ENCODE data around the gene CCHCR1.
A peak's percentile ranks its signal among the peaks of the same experiment; 100 is the strongest.

Gene CCHCR1

DNA sequence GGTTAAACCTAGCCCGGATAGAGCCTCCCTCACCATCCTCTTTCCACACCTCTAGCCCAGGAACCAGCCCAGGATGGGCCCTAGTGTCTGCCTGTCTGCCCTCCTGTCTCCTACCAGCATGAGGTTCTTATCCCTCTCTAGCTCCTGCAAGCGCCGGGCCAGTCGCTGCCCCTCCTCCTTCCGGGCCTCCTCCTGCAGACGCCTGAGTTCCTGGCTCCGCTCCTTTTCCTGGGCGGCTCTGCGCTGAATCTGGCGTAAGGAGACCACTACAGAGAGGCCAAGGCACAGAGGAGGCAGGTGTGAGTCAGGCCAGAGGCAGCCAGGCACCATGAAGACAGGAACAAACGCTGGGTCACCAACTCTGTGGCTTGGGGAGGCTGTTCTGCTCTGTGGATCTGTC, 14.5 kb downstream of the CCHCR1 start:
- DNase-seq = peak; percentile 42
- Histone ChIP-seq H3K36me3 (replicated peaks) (no peaks in the 10 kb centered on the region), H3K27me3 (replicated peaks) (no peaks in the 10 kb centered on the region), H3K27ac (no peak overlapping the region), H3K4me3 (ENCODE audit: low read depth, low read length) (no peak overlapping the region)
- TF ChIP-seq, protein P1, sequence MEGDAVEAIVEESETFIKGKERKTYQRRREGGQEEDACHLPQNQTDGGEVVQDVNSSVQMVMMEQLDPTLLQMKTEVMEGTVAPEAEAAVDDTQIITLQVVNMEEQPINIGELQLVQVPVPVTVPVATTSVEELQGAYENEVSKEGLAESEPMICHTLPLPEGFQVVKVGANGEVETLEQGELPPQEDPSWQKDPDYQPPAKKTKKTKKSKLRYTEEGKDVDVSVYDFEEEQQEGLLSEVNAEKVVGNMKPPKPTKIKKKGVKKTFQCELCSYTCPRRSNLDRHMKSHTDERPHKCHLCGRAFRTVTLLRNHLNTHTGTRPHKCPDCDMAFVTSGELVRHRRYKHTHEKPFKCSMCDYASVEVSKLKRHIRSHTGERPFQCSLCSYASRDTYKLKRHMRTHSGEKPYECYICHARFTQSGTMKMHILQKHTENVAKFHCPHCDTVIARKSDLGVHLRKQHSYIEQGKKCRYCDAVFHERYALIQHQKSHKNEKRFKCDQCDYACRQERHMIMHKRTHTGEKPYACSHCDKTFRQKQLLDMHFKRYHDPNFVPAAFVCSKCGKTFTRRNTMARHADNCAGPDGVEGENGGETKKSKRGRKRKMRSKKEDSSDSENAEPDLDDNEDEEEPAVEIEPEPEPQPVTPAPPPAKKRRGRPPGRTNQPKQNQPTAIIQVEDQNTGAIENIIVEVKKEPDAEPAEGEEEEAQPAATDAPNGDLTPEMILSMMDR (IDR thresholded peaks at IDR 0.05; ENCODE audit: low read depth, low read length, missing control alignments) = no peak
- in situ Hi-C loops (cut with HindIII; ENCODE audit: low pct_ligation_motif_present, low sequenced_read_pairs) = no loop called here

DNA sequence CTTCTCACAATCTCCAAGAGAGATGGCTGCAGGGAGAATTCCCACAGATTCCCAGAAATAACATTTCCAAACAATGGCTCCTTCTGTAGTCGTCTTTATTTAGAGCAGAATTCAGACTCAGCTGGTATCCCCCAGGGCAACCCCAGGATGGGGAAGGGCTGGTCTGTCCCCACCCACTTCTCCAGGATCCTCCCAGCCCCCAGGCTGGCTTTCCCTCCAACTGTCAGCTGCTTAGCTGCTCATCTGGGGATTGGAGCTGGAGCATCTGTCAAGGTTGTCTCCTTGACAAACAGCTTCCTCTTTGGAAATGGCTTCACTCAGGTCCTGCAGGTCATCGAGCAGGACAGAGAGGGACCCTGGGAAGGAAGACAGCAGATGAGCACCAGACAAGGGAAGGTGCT, 15.2 kb downstream of the CCHCR1 start:
- TF ChIP-seq, protein P1 (IDR thresholded peaks at IDR 0.05; ENCODE audit: low read depth, low read length, missing control alignments) = no peak
- Histone ChIP-seq H3K27me3 (replicated peaks) (no peaks in the 10 kb centered on the region), H3K27ac (no peak overlapping the region), H3K4me3 (ENCODE audit: low read depth, low read length) (no peak overlapping the region), H3K36me3 (replicated peaks) (no peaks in the 10 kb centered on the region)
- in situ Hi-C loops (cut with HindIII; ENCODE audit: low pct_ligation_motif_present, low sequenced_read_pairs) = no loop called here
- no peak for DNase-seq

DNA sequence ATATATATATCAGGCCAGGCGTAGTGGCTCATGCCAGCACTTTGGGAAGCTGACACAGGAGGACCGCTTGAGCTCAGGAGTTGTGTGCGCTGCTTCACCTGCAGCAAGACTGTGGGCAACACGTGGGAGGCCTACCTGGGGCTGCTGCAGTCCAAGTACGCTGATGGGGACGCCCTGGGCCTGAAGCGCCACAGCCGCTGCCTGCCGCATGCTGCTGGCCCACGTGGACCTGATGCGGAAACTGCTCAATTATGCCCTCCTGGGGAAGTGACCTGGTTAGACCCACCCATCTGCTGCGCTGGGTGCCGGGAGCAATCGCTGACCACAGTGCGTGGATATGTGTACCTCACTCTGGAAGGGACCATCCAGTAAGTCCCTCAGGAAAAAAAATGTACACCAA, 17.0 kb downstream of the CCHCR1 start:
- no peak for DNase-seq
- TF ChIP-seq, protein P1 (IDR thresholded peaks at IDR 0.05; ENCODE audit: low read depth, low read length, missing control alignments) = no peak
- Histone ChIP-seq H3K27me3 (replicated peaks) (no peaks in the 10 kb centered on the region), H3K4me3 (ENCODE audit: low read depth, low read length) (no peak overlapping the region), H3K27ac (no peak overlapping the region), H3K36me3 (replicated peaks) (no peaks in the 10 kb centered on the region)
- in situ Hi-C loops (cut with HindIII; ENCODE audit: low pct_ligation_motif_present, low sequenced_read_pairs) = no loop called here

DNA sequence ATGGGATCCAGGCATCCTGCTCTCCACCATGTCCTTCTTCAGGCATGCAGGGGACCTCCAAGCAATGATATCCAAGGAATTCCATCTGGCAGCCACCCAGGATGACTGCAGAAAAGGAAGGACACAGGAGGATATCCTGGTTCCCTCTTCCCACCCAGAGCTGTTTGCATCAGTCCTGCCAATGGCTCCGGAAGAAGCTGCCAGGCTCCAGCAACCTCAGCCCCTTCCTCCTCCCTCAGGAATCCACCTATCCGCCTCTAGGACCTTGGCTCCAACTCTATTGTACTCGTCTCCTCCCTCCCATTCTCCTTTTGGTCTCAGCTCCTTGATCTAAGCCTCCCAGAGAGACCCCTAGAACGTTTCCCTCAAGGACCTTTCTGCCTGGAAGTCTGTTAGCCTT, 18.0 kb downstream of the CCHCR1 start:
- Histone ChIP-seq H3K27me3 (replicated peaks) (no peaks in the 10 kb centered on the region), H3K36me3 (replicated peaks) (no peaks in the 10 kb centered on the region), H3K4me3 (ENCODE audit: low read depth, low read length) (no peak overlapping the region), H3K27ac (no peak overlapping the region)
- DNase-seq = no peak
- in situ Hi-C loops (cut with HindIII; ENCODE audit: low pct_ligation_motif_present, low sequenced_read_pairs) = no loop called here
- TF ChIP-seq, protein P1 (IDR thresholded peaks at IDR 0.05; ENCODE audit: low read depth, low read length, missing control alignments) = no peak

DNA sequence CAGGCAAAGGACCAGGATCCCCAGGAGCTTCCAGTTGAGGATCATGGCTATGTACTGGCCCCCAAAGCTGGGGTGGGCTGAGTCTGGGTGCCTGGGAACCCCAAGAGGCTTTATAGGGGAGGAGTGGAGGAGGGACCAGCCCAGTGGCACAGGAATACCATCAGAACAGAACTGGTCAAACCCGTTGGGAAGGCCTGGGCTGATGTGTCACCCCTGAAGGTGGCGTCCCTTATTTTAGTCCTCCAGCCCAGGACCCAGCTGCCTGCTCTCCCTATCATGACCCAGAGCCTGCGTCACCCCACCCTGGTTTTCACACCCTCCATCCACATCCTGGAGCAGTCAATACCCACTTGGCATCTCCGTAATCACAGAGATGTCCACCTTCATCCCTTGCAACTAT, 18.6 kb downstream of the CCHCR1 start, which contains the start of gene PSORS1C2:
Gene PSORS1C2 (minus strand): TSS at position 85 of the 400 bp plus-strand sequence. CDS start 40 bp downstream, at position 45.
- no peaks in the 10 kb centered on the region for H3K27me3 ChIP-seq (replicated peaks)
- no peak for DNase-seq
- TF ChIP-seq, protein P1 (IDR thresholded peaks at IDR 0.05; ENCODE audit: low read depth, low read length, missing control alignments) = no peak
- H3K4me3 ChIP-seq (ENCODE audit: low read depth, low read length) = no peak within 1 kb of the TSS
- H3K27ac ChIP-seq = no peak within 1 kb of the TSS
- no peaks in the 10 kb centered on the region for H3K36me3 ChIP-seq (replicated peaks)
- in situ Hi-C loops (cut with HindIII; ENCODE audit: low pct_ligation_motif_present, low sequenced_read_pairs) = no loop called here

DNA sequence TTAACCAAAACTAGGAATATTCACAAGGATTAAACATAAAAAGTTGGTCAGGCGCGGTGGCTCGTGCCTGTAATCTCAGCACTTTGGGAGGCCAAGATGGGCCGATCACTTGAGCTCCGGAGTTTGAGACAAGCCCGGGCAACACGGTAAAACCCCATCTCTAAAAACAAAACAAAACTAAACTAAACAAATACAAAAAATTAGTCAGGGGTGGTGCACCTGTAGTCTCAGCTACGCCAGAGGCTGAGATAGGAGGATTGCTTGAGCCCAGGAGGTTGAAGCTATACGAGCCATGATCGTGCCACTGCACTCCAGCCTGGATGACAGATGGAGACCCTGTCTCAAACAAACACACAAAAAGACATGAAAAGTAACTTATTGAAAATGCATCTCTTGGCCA, 21.9 kb downstream of the CCHCR1 start:
- in situ Hi-C loops (cut with HindIII; ENCODE audit: low pct_ligation_motif_present, low sequenced_read_pairs) = no loop called here
- H3K27me3 ChIP-seq (replicated peaks) = no peaks in the 10 kb centered on the region
- H3K36me3 ChIP-seq (replicated peaks) = no peaks in the 10 kb centered on the region
- no peak overlapping the region for H3K27ac ChIP-seq
- no peak overlapping the region for H3K4me3 ChIP-seq (ENCODE audit: low read depth, low read length)
- DNase-seq = no peak
- TF ChIP-seq, protein P1 (IDR thresholded peaks at IDR 0.05; ENCODE audit: low read depth, low read length, missing control alignments) = no peak

All from brain microvascular endothelial cell (primary cell).